Measurements from ENCODE around the gene ALDOB.

GRCh38 chr9:101466863-101467262 is 31.3 kb upstream of the ALDOB start:
- TF ChIP-seq POLR2A (IDR thresholded peaks at IDR 0.05; ENCODE audit: low read depth, low read length), result no peak
- no peak for TF ChIP-seq POLR2AphosphoS5 (IDR thresholded peaks at IDR 0.05; ENCODE audit: low read depth, low read length)
- no peak for TF ChIP-seq TAF1 (IDR thresholded peaks at IDR 0.05; ENCODE audit: low read depth, low read length)
- TF ChIP-seq SPI1 (IDR thresholded peaks at IDR 0.05; ENCODE audit: low read depth, low read length), result no peak
- TF ChIP-seq PAX5 (IDR thresholded peaks at IDR 0.05; ENCODE audit: insufficient read depth, low read length, severe bottlenecking), result no peak
- no peak for TF ChIP-seq POU2F2 (IDR thresholded peaks at IDR 0.05; ENCODE audit: low read depth, low read length)
